Activated T-cell treated with anti-CD3 and anti-CD28 coated beads, Interleukin-2, amount 50 U/mL, for 72 hours (primary cell): ENCODE data around the gene LAMTOR4. TPM values are rescaled to one million over a fixed set of nuclear protein-coding genes. Genes with fewer than 3 reads are reported as not detected.
"Not testable (repeated sequence)": the region's sequence is repeated elsewhere in the genome, so short reads cannot be mapped to it uniquely, and the experiment has no call there.

Experiments
- ATAC-seq, 2 donors: fragments of 150-1000 bp; cut with Tn5 transposase; replicated peaks in 1 of 2; 2 replicates each; pipeline ENCODE4 v1.10.0; 2021; ENCODE audit warnings: moderate library complexity in 2 of 2, mild to moderate bottlenecking in 1 of 2
- DNase-seq, 2 donors: peaks; one replicate each; pipeline ENCODE4 v3.0.0; 2021 to 2022; ENCODE audit warnings: mixed read lengths in 1 of 2
- H3K27ac Mint-ChIP-seq: one replicate; pipeline ENCODE4 v1.8.0; 2022; ENCODE audit warnings: mild to moderate bottlenecking, moderate library complexity, mixed read lengths
- H3K27me3 Mint-ChIP-seq: one replicate; pipeline ENCODE4 v1.8.0; 2022; ENCODE audit warnings: low read depth, mixed read lengths
- H3K36me3 Mint-ChIP-seq, 2 donors: one replicate each; pipeline ENCODE4 v1.8.0; 2022; ENCODE audit warnings: mixed read lengths in 2 of 2, mild to moderate bottlenecking in 1 of 2; ENCODE audit not compliant: insufficient read depth in 2 of 2
- H3K4me1 Mint-ChIP-seq: one replicate; pipeline ENCODE4 v1.8.0; 2022; ENCODE audit warnings: low read depth, mixed read lengths
- H3K4me3 Mint-ChIP-seq, 2 donors: one replicate each; pipeline ENCODE4 v1.8.0; 2022; ENCODE audit warnings: mild to moderate bottlenecking in 2 of 2, mixed read lengths in 2 of 2, moderate library complexity in 2 of 2
- H3K9me3 Mint-ChIP-seq, 2 donors: one replicate each; pipeline ENCODE4 v1.8.0; 2022; ENCODE audit warnings: mixed read lengths in 2 of 2
- total RNA-seq, 2 donors: library from RNA; stranded (reverse); gene quantifications; one replicate each; pipeline ENCODE4 v1.2.3, GENCODE V29; 2022

Gene LAMTOR4
- total RNA-seq, 2 donors from 2014 or later = 130 to 134 TPM

DNA sequence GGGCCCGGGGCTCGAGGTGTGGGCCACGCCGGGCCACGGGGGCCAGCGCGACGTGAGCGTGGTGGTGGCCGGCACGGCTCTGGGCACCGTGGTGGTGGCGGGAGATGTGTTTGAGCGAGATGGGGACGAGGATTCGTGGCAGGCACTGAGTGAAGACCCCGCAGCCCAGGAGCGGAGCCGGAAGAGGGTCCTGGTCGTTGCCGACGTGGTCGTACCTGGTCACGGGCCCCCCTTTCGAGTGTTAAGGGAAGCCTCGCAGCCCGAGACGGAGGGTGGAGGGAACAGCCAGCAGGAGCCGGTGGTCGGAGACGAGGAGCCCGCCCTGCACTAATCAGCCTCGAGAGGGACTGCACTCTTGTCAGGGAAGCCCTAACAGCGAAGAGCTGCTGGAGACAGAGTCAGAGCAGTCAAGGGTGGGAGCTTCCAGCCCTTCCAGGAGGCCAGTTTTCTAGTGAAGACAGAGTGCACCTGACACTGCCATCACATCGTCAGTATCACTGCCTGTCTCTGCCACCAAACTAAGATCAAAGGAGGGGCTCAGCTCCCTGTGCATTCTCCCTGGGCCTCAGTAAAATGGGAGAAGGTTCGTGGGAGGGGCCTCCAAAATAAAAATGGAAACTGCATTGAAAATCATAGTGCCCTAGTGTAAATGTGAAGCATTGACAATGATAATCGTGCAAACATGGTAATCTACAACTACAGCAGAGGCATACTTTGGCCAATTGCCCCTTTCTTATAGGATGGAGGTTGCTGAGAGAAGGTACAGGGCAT is 20.7 kb upstream of the LAMTOR4 start:
- ATAC-seq = peak in 1 of 2 donors; percentile 0
- peak overlapping the region; percentile 86 to 97 for H3K4me3 Mint-ChIP-seq
- H3K27ac Mint-ChIP-seq = no peak overlapping the region
- DNase-seq = peak; percentile 34 to 41
- H3K4me1 Mint-ChIP-seq = peaks cover 48% of the 10 kb centered on the region
- peaks cover 0 to 3% of the 10 kb centered on the region in 2 donors for H3K36me3 Mint-ChIP-seq
- H3K27me3 Mint-ChIP-seq = no peaks in the 10 kb centered on the region
- H3K9me3 Mint-ChIP-seq = no peaks in the 10 kb centered on the region

DNA sequence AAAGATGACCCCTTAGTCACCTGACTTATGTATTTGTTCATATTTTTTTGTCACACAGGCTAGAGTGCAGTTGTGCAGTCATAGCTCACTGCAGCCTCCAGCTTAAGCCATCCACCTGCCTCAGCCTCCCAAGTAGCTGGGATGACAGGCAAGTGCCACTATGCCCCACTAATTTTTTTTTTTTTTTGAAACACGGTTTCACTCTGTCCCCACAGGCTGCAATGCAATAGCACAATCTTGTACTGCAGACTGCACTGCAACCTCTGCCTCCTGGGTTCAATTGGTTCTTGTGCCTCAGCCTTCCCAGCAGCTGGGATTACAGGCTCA is 20.1 kb upstream of the LAMTOR4 start:
- Mint-ChIP-seq H3K4me3 (peak overlapping the region; percentile 86 to 97), H3K9me3 (no peaks in the 10 kb centered on the region), H3K27ac (no peak overlapping the region), H3K27me3 (no peaks in the 10 kb centered on the region), H3K4me1 (peaks cover 48% of the 10 kb centered on the region), H3K36me3 (peaks cover 0 to 3% of the 10 kb centered on the region in 2 donors)
- ATAC-seq (no peak), DNase-seq (no peak)

DNA sequence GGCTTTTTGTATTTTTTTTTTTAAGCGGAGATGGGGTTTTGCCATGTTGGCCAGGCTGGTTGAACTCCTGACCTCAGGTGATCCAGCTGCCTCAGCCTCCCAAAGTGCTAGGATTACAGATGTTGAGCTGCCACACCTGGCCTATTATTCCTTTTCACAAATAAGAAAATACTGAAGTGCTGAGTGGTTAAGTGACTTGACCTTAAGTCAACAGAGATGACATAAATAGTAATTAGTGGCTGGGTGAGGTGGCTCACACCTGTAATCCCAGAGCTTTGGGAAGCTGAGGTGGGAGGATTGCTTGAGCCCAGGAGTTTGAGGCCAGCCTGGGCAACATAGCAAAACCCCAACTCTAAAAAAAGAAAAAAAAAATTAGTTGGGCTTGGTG is 18.5 kb upstream of the LAMTOR4 start:
- not testable (repeated sequence) for H3K27me3 Mint-ChIP-seq, H3K4me3 Mint-ChIP-seq

DNA sequence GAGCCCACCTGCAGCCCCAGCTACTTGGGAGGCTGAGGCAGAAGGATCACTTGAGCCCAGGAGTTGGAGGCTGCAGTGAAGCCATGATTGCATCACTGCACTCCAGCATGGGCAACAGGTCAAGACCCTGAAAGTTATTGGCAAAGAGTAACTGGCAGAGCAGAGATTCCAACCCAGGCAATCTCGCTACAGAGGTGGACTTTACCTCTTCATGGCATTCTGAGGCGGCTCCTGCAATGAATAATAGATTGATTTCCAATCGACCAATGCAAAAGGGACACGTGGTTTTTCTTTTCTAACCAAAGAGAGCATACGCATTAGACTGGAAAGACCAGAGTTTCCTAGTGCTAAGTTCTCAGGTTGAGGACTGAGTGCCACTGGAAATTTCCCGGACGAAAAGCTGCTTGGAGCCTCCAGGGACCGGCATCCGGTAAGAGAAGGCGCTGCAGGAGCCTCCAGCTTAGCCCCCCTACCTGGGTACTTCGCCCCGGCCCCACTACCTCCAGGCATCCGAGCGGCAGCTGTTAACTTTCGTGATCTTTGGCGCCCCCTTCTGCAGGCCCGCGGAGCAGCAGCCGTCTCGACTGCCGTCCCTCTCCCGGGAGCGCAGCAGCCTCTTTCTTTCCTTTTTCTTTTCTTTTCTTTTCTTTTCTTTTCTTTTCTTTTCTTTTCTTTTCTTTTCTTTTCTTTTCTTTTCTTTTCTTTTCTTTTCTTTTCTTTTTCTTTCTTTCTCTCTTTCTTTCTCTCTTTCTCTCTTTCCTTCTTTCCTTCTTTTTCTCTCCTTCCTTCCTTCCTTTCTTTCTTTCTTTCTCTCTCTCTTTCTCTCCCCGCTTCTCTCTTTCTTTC is 17.9 kb upstream of the LAMTOR4 start:
- H3K36me3 Mint-ChIP-seq = peaks cover 0 to 3% of the 10 kb centered on the region in 2 donors
- H3K9me3 Mint-ChIP-seq = no peaks in the 10 kb centered on the region
- peak; percentile 8 to 18 for ATAC-seq
- no peaks in the 10 kb centered on the region for H3K27me3 Mint-ChIP-seq
- H3K4me1 Mint-ChIP-seq = peaks cover 35% of the 10 kb centered on the region
- DNase-seq = peak; percentile 90 to 91
- peak overlapping the region; percentile 56 to 90 for H3K4me3 Mint-ChIP-seq
- no peak overlapping the region for H3K27ac Mint-ChIP-seq

More for the DNA sequence above, 18.5 kb upstream of the LAMTOR4 start:
- H3K4me1 Mint-ChIP-seq = peaks cover 41% of the 10 kb centered on the region
- not testable (repeated sequence) for H3K27ac Mint-ChIP-seq, H3K9me3 Mint-ChIP-seq, H3K36me3 Mint-ChIP-seq, ATAC-seq, DNase-seq

DNA sequence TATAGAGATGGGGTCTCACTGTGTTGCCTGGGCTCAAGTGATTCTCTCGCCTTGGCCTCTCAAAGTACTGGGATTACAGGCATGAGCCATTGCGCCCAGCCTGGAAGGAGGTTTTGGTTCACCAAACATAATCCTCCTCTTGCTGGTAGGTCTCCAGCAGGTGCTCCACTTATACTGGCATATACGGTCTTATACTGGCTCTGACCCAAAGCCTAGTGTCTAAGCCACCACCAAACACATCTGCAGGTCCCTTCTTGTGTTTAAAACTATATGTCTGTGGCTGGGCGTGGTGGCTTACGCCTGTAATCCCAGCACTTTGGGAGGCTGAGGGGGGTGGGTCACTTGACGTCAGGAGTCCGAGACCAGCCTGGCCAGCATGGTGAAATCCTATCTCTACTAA is 16.6 kb upstream of the LAMTOR4 start:
- Mint-ChIP-seq H3K4me3 (peak overlapping the region in 1 of 2 donors; percentile 15), H3K36me3 (no peaks in the 10 kb centered on the region), H3K4me1 (peaks cover 29% of the 10 kb centered on the region), H3K27ac (no peak overlapping the region), H3K27me3 (no peaks in the 10 kb centered on the region), H3K9me3 (no peaks in the 10 kb centered on the region)
- DNase-seq (no peak), ATAC-seq (no peak)

DNA sequence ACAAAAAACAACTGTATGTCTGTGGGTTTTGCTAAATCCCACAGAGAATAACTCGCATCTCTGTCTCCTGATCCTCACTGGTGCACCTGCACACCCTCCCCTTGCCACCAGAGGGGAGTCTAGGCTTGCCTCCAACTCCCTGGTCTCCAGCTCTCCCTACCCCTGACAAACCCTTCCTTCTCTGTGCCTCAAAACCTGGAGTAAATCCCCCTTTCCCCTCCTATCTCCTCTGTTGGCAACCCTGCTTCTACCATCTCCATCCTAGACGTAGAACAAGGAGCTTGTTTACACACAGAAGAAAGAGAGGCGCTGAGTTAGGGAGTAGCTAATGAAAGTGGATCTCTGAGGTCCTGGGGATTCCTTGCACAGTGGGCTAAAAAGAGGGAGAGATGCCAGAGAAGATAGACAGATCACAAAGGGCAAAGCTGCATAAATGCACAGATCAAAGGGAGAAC is 16.0 kb upstream of the LAMTOR4 start:
- H3K27ac Mint-ChIP-seq = no peak overlapping the region

DNA sequence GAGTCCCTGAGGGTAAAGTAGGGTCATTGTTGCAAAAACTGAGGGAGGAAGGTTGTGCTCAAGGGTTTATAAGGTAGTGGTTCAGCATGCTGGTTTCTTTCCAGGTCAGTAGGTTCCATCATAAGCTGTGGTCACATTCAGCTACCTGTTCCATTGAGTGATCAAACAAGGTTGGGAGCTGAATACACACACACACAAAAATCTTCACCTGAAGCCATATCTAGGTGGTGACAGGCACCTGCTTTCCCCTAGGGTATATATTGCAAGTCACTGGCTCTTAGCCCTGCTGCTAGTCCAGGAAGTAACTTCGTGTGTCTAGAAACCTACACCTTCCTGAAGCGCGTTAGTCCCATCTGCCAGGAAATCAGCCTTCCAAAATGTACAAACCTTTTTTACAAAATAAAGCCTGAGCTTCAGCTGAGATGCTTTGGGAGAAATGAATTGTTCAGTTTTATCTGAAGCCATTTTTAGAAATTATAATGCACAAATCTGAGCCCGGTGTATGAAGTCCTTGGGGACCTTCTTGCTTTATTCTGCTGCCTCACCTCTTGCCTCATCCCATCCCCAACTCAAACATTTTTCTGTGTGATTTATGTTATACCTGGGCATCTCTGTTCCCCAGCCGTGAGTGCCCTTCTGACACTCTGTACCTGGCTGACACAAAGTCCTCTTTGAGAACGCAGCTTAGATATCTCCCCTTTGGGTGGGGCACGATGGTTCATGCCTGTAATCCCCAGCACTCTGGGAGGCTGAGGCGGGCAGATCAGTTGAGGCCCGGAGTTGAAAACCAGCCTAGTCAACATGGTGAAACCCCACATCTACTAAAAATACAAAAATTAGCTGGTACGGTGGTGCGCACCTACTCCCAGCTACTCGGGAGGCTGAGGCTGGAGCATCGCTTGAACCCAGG is 10.6 kb upstream of the LAMTOR4 start:
- ATAC-seq = peak in 1 of 2 donors; percentile 33
- Mint-ChIP-seq H3K4me1 (peaks cover 17% of the 10 kb centered on the region), H3K36me3 (no peaks in the 10 kb centered on the region), H3K9me3 (no peaks in the 10 kb centered on the region), H3K27ac (no peak overlapping the region), H3K27me3 (no peaks in the 10 kb centered on the region), H3K4me3 (peak overlapping the region in 1 of 2 donors; percentile 36)
- DNase-seq = no peak

More for the DNA sequence above, 16.0 kb upstream of the LAMTOR4 start:
- Mint-ChIP-seq H3K4me1 (peaks cover 30% of the 10 kb centered on the region), H3K4me3 (peak overlapping the region; percentile 15), H3K36me3 (no peaks in the 10 kb centered on the region), H3K27me3 (no peaks in the 10 kb centered on the region), H3K9me3 (no peaks in the 10 kb centered on the region)
- ATAC-seq = peak; percentile 78
- DNase-seq = peak; percentile 71 to 74

DNA sequence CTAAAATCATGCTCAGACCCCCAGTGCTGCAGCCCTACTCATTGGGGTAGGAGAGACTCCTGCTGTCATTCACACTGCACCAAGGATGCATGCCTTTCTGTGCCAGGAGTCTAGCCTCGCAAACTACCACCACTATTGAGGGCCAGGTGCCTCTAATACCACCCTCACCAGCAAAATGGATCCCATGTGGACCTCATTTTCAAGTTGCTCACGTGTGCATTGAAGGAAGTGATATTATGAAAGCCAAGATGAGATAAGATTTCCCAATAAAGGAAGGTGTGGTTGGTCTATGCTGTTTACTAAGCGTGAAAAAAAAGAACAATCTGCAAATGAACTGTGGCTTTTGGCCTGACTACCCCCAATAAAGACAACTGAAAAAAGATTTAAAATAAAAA is 7.2 kb upstream of the LAMTOR4 start:
- no peak overlapping the region for H3K27ac Mint-ChIP-seq
- H3K27me3 Mint-ChIP-seq = no peaks in the 10 kb centered on the region
- ATAC-seq (no peak), DNase-seq (no peak)
- peaks cover 17% of the 10 kb centered on the region for H3K4me1 Mint-ChIP-seq
- no peak overlapping the region for H3K4me3 Mint-ChIP-seq
- H3K36me3 Mint-ChIP-seq = no peaks in the 10 kb centered on the region
- no peaks in the 10 kb centered on the region for H3K9me3 Mint-ChIP-seq

DNA sequence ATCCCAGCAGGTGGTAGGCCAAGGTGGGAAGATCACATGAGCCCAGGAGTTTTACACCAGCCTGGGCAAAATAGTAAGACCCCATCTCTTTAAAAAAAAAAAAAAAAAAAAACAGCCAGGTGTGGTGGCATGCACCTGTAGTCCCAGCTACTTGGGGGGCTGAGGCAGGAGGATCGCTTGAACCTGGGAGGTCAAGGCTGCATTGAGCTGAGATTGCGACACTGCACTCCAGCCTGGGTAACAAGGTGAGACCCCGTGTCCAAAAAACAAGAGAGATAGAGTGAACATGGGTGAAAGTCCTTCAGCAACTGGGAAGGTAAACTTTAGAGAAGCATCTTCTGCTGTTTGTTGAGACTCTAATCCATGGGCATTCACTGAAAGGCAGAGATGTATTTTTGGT is 6.3 kb upstream of the LAMTOR4 start:
- H3K4me3 Mint-ChIP-seq = no peak overlapping the region

DNA sequence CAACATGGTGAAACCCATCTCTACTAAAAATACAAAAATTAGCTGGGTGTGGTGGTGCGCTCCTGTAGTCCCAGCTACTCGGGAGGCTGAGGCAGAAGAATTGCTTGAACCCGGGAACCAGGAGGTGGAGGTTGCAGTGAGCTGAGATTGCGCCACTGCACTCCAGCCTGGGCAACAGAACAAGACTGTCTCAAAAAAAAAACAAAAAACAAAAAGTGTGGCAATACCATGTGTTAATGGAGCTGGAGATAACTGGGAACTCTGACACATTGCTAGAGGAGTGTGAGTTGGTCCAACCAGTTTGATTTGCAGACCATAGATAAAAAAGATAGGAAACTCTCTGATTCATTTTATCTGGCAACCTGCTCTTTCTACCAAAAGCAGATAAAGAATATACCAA is 2.4 kb upstream of the LAMTOR4 start:
- ATAC-seq, H3K4me3 Mint-ChIP-seq: not testable (repeated sequence)

More for the DNA sequence above, 6.3 kb upstream of the LAMTOR4 start:
- Mint-ChIP-seq H3K36me3 (no peaks in the 10 kb centered on the region), H3K27ac (no peak overlapping the region), H3K4me1 (peaks cover 17% of the 10 kb centered on the region), H3K9me3 (no peaks in the 10 kb centered on the region), H3K27me3 (no peaks in the 10 kb centered on the region)
- DNase-seq = no peak
- ATAC-seq = no peak

DNA sequence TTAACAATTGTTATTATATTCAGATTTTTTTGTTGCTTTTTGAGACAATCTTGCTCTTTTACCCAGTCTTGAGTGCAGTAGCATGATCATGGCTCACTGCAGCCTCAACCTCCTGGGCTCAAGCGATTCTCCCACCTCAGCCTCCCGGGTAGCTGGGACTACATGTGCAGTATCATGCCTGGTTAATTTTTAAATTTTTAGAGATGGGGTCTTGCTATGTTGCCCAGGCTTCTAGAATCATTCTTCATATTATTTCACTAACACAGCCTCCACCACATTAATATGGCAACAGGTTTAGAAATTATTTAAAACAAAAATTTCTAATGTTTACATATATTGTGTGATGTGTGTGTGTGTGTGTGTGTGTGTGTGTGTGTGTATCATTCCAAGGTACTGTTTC is 1.4 kb upstream of the LAMTOR4 start:
- ATAC-seq = no peak
- Mint-ChIP-seq H3K36me3 (peaks cover 6 to 10% of the 10 kb centered on the region in 2 donors), H3K27me3 (no peaks in the 10 kb centered on the region), H3K9me3 (no peaks in the 10 kb centered on the region), H3K27ac (no peak overlapping the region), H3K4me1 (peaks cover 40% of the 10 kb centered on the region), H3K4me3 (no peak overlapping the region)
- DNase-seq = no peak

More for the DNA sequence above, 2.4 kb upstream of the LAMTOR4 start:
- H3K4me1 Mint-ChIP-seq = peaks cover 35% of the 10 kb centered on the region
- not testable (repeated sequence) for H3K36me3 Mint-ChIP-seq, H3K27me3 Mint-ChIP-seq, H3K27ac Mint-ChIP-seq, H3K9me3 Mint-ChIP-seq, DNase-seq

DNA sequence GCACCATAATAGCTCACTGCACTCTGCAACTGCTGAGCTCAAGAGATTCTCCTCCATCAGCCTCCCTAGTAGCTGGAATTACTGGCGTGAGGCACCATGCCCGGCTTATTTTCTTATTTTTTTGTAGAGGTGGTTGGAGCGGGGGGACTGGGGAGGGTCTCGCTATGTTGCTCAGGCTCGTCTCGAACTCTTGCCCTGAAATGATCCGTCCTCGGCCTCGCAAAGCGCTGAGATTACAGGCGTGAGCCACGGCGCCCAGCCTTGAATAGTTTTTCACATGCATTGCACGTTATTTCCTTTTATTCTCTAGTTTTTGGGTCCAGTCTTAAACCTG is 526 bp upstream of the LAMTOR4 start:
- Mint-ChIP-seq H3K27me3 (no peaks in the 10 kb centered on the region), H3K27ac (peak overlapping the region; percentile 90), H3K4me3 (peak overlapping the region; percentile 89 to 100), H3K4me1 (peaks cover 49% of the 10 kb centered on the region), H3K9me3 (no peaks in the 10 kb centered on the region), H3K36me3 (peaks cover 10 to 14% of the 10 kb centered on the region in 2 donors)
- ATAC-seq = no peak
- no peak for DNase-seq
